Stimulated activated CD4-positive, alpha-beta T cell treated with anti-CD3 and anti-CD28 coated beads, Interleukin-1b, Interleukin-23, amount 100 ng/mL, for 48 hours (primary cell): ENCODE measurements around the gene COX6B1.
"Not testable (repeated sequence)": the region's sequence is repeated elsewhere in the genome, so short reads cannot be mapped to it uniquely, and the experiment has no call there.

ENCODE experiments used
- DNase-seq: peaks from one replicate; pipeline ENCODE4 v3.0.0-alpha.2; 2020

Gene COX6B1

DNA sequence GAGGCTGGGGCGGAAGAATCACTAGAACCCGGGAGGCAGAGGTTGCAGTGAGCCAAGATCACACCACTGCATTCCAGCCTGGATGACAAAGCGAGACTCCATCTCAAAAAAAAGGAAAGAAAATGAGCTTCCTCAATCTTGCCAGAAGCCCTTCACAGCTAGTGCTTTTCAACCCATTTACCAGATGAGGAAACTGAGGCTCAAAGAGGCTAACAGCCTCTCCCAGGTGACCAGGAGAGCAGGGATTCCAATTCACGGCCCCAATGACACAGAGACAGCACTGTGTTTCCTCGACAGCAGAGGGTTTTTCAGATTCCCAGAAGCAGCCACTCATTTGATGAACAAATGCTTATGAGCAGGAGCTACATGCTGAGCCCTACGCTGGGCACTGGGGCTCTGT, 21.4 kb downstream of the COX6B1 start:
- DNase-seq: no peak

DNA sequence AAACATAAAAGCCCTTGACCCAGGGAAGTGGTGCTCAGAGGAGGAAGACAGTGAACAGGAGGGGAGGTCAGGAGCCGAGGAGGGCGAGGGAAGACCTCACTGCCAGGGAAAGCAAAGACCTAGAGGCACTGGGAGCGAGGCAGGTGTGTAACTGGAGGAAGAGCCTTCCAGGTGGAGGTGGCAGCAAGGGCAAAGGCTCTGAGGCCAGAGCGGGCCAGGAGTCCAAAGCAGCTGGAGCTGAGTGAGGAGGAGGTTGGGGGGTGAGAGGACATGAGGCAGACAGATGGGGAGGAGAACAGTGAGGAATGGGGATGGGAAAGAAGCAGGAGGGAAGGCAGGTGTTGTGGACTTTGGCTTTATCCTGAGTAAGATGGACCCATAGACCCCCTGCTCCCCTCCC, 21.9 kb downstream of the COX6B1 start:
- no peak for DNase-seq

DNA sequence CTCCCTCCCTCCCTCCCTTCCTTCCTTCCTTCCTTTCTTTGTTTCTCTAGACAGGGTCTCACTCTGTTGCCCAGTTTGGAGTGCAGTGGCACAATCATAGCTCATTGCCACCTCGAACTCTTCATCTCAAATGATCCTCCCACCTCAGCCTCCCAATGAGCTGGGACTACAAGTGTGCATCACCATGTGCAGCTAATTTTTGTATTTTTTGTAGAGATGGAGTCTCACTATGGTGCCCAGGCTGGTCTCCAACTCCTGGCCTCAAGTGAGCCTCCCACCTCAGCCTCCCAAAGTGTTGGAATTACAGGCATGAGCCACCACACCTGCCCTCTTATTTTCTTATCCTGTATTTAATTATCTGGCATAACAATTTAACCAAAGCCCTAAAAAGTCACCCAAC, 22.6 kb downstream of the COX6B1 start:
- DNase-seq: no peak

DNA sequence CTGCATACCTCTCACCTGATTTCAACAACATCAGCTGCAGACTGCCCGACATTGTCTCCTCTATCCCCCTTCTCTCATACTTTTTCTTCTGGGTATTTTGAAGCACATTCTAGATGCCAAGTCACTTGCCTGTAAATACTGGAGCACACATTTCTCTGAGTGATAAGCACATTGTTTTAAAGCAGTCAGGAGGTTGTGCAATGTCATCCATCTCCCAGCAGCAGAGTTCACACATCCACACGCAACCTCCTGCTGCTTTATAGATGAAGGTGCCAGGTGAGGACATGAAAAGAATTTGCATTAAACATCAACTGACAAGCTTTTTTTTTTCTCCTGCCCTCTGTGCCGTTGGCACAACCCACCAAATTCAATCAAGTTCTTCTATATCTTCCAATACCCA, 23.7 kb downstream of the COX6B1 start:
- no peak for DNase-seq

DNA sequence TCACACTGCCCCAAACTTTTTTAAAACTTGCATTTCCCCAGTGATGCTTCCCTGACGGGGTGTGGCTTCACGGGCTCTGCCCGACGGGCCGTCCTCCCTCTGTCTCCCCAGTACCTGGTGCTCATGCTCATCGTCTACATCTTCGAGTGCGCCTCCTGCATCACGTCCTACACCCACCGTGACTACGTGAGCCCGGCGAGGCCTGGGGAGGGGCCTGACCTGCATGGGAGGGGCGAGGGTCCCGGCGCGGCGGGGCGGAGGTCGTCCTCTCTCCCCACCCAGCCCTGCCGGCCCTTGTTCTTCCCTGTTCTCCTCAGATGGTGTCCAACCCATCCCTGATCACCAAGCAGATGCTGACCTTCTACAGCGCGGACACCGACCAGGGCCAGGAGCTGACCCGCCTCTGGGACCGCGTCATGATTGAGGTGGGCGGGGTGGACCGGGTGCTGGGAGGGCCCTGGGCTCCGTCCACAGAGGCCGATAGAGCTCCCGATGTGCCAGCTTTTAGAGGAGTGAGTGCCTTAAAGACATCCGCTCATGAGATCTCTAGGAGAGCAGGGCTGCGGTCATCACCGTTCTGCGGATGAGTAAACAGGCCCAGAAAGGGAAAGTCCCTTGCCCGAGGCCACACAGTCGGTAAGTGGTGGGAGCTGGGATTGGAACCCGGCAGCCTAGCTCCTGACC, 25.1 kb downstream of the COX6B1 start:
- peak; percentile 68 for DNase-seq

DNA sequence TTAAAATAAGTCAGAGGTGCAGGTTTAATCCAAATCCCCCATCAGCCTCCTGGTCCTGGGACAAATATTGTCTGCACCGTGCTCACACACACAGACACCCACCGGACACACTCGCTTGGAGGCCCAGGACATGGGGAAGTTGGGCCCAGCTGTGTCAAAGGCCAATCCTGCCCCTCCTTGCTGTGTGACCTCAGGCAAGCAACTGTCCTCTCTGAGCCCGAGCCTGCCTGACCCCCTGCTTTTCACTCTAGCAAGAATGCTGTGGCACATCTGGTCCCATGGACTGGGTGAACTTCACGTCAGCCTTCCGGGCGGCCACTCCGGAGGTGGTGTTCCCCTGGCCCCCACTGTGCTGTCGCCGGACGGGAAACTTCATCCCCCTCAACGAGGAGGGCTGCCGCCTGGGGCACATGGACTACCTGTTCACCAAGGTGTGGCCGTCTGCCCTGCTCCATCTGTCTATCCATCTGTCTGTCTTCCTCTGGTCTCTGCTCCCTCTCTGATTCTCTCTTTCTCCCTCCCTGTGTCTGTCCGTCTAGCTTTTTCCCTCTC, 27.5 kb downstream of the COX6B1 start:
- DNase-seq: no peak

DNA sequence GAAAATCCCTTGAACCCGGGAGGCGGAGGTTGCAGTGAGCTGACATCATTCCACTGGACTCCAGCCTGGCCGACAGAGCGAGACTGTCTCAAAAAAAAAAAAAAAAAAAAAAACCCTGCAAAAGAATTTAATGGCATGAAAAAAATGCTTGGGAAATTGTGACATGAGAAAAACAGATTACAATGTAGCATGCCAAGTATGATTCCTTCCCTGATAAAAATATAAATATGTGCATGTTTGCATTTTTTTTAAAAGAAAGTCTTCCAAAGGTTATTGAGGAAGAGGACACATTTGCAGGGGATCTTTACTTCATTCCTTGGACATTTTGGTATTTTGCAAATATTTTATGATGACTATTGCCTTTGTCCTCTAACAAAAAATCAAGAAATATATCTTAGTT, 41.7 kb downstream of the COX6B1 start:
- DNase-seq: no peak

DNA sequence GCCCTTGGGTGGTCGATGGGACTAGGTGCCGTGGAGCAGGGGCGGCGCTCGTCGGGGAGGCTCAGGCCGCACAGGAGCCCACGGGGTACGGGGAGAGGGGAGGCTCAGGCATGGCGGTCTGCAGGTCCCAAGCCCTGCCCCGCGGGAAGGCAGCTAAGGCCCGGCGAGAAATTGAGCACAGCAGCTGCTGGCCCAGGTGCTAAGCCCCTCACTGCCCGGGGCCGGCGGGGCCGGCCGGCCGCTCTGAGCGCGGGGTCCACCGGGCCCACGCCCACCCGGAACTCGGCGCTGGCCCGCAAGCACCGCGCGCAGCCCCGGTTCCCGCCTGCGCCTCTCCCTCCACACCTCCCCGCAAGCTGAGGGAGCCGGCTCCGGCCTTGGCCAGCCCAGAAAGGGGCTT, 43.0 kb downstream of the COX6B1 start:
- DNase-seq: not testable (repeated sequence)

DNA sequence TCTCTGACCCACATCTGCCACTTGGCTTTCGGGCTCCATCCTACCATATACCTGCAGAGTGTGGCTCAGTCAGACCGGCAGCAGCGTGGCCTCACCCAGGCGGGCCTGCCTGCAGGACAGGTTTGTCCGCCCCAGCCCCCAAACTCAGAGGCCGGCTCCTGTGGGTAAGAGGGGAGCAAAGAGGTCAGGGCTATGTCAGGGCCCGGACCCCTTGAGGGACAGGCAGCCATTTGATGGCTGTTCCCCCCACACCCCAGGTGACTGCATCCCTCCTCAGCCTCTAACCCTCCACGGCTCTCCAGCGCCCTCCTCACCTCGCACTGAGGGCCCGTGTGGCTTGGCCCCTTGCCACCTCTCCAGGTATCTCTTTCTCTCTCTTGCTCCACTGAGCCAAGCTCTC, 43.9 kb downstream of the COX6B1 start:
- DNase-seq: no peak

DNA sequence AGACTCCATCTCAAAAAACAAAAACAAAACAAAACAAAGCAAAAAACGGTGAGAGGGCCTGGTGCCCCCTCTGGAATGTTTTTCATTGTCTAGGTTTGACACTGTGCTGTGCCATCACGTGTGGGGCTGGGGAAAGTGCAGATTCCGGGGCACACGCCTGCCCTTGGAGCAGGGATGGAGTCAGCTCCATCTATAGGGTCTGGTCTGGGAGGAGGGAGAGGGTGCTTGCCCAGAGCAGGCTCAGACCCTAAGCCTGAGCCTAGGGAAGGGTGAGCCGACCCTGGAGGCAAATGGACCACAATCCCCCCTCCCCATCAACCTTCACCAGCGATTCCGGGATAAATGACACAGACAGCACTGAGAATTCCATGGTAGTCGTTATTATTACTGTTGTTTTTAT, 45.3 kb downstream of the COX6B1 start:
- no peak for DNase-seq

DNA sequence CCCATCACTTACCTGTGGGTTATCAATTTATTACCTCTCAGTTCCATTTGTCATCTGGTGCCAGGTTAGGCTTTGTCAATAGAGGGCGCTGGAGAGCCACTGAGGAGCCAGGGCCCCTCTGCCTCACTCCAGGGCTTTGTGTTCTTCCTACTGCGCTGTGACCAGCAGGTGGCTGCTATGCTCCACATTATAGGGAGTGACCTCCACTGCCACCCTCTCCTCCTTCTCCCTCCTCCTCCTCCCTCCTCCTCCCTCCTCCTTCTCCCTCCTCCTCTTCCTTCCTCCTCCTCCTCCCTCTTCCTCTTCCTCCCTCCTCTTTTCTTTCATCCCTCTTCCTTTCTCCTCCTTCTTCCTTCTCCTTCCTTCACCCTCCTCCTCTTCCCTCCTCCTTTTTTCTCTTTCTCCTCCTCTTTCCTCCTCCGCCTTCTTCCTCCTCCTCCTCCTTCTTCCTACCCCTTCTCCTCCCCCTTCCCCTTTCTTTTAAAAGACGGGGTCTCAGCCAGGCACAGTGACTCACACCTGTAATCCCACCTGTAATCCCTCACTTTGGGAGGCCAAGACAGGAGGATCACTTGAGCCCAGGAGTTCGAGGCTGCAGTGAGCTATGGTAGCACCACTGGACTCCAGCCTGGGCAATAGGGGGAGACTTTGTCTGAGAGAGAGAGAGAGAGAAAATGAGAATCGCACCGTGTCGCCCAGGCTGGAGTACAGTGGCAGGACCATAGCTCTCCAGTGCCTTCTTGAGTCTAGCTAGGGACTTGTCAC, 45.9 kb downstream of the COX6B1 start:
- DNase-seq: peak; percentile 91

DNA sequence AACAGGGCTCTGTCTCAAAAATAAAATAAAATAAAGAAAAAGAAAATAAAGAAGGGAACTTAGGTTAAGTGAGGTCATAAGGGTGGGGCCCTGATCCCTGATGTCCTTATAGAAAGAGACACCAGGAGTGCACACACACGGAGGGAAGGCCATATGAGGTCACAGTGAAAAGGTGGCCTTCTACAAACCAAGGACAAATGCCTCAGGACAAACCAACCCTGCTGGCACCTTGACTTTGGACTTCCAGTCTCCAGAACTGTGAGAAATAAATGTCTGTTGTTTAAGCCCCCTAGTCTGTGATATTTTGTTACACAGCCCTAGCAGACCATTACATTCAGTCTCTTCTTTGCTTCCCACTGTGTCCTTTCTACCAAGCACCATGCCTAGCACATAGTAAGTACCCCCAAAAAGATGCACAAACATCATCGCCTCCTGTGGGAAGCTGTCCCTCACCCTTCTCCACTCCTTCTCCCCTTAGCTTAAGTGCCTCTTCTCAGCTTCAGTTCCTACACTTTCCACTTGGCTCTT, 47.8 kb downstream of the COX6B1 start:
- no peak for DNase-seq

DNA sequence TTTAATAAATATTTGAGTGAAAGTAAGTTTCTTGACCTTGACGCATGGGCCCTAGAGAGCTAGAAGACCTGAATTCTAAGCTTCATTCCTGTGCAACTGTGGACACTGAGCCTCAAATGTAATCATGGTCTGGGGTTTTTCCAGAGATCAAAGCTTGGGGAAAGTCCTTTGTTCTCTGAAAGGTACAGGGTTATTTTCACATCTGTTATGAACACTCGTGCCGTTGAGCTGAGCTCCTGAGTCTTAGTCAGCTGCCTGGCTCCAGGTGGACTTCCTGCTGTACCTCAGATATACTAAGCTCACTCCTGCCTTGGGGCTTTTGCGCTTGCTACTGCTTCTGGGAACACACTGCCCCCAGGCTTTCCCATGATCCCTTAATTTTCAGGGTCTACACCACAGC, 48.7 kb downstream of the COX6B1 start:
- peak; percentile 55 for DNase-seq

DNA sequence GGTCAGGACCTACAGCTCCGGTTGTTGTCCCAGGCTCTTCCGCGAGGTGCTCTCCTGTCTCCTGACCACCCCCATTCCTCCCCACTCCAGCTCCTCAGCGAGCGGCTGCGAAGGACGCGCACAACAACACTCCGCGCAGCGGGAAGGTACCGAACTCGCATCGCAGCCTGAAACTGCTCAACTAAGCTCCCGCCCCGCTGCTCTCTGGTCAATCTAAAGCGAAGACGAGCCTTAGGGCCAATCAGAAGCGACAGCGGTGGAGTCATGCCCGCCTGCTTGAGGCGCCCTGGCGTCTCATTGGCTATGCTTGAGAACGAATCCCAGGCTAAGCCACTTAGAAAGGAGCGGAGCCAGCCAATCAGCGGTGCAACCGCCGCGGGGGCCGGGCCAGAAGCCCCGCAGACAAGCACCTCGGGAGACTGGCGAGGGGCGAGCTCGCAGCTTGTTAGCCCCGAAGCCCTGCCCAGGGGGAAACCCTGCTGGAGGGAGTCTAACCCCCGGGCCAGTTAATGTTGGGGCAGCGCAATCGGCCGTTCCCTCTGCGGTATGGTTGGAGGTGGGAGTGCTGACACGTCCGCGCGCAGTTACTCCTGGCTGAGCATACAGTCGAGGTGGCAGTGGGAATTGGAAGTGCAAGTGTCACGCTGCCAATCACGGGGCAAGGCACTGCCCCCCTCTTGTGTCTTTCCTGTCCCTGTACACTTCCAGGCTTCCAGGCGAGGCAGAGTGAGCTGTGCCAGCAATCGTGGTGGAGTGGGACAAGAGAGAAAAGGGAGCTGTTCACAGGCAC, 54.3 kb downstream of the COX6B1 start:
- DNase-seq: peak; percentile 97

DNA sequence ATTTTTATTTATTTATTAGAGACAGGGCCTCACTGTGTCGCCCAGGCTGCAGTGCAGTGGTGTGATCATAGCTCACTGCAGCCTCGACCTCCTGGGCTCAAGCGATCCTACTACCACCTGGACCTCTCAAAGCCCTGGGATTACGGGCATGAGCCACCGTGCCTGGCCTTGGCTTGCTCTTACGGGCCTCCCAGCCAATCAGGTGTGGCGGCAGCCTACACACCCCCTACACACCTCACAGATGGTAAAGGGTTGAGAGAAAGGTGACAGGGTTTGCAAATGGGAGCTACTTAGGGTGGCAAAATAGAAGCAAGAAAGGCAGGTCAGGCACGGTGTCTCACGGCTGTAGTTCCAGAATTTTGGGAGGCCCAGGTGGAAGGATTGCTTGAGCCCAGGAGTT, 55.2 kb downstream of the COX6B1 start:
- no peak for DNase-seq

DNA sequence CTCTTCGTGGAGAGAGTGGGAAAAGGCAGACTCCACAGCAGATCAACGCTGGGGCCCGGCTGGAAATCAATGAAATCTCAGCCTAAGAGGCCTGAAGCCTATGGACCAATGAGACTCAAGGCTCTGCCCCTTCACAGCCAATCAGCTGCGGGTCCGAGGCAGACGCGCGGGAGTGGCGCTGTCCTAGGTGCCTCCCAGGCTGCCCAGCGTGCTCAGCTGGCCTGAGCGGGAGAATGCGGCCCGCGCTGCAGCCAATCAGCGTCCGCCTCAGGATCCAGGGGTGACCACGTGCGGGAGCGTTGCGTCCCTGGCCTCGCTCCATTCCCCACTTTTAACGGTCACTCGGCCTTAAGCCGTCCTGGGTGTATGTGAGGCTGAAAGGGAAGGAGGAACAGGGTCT, 56.1 kb downstream of the COX6B1 start, which contains the start of gene ZBTB32:
TSS of gene ZBTB32 (plus strand) at position 341 of the 400 bp plus-strand sequence. CDS start 10,069 bp downstream, outside the sequence.
- no peak for DNase-seq
